ENCODE results near the gene IPMK.
"Not testable (repeated sequence)": the region's sequence is repeated elsewhere in the genome, so short reads cannot be mapped to it uniquely, and the experiment has no call there.

The IPMK gene

DNA sequence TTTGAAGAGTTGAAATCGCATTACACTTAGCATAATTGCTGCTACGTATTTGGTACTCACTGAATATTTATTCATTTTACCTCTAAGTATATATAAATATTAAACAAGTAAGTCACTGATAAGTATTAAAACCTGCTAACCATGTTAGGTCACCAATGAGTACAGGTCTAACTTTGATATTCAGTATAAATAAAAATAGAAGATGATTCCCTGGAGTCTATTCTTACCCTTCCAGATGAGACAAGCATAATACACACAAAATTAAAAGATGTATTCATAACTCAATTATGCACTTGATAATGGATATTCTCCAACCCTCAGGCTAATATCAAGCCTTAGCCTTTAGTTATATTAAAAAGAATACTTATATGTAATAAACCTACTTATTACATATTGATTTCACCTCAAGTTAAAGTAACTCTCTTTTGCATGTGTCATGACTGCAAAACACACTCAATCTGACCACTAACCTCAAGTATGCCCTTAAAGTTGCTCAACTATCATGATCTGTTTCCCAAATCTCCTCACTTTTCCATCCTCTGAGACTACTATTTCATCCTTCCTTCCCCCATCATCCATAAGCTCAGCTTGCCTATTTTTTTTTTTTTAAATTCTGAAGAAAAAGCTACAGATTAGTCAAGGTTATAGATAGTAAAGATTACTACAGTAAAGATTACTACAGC, 46.8 kb downstream of the IPMK start:
- DNase-seq (ENCODE audit: low read depth, low spot score), result no peak

DNA sequence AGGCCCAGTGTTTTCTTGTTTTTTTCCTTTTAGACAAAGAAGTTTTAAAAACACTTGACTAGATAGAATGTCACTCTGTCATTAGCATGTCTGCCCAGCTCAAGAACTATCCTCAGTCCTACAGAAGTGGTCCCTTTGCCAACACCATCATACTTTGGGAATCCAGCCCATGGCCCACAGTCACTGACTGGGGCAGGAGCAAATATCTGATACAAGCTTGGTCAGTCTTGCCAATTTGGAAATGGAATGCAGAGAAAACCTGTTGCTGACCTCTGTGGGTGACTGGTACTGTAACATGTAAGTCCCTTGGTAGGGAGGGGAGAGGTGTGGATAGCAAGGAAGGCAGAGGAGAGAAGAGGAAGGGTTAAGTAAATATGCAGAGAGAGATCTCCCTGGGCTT, 47.8 kb downstream of the IPMK start:
- DNase-seq (ENCODE audit: low read depth, low spot score), result no peak

DNA sequence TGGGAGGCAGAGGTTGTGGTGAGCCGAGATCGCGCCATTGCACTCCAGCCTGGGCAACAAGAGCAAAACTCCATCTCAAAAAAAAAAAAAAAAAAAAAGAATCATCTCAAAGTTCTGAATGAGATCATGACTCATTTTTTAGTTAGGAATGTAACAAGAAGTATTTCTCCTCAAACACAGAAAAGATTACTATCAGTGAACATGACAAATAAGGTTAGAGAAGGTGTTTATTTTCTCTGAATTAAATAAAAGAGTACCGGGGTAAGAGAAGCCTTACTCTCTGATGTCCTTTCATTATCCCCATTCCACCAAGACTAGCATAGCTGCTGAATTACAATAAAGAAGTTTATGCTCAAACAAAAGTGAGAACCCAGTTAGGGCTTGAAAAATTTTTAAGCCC, 50.1 kb downstream of the IPMK start:
- no peak for DNase-seq (ENCODE audit: low read depth, low spot score)

DNA sequence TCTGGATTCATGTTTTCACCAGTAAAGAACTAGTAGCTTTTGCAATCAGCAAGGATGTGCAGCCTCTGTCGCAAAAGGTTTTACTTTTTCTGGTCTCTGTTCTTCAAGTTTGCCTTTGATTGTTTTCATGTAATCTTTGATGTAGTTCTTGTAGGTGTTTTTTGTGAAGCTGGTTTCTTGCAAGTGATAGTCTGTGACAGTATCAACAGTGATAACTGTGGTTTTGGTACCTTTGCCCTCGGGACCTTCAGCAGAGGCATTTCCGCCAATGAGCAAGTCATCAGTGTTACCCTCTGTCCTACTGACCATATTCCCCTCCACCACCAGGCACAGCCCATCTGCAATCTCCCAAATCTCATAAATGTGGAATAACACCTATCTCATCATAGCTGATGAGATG, 55.1 kb downstream of the IPMK start:
- DNase-seq (ENCODE audit: low read depth, low spot score), result no peak

DNA sequence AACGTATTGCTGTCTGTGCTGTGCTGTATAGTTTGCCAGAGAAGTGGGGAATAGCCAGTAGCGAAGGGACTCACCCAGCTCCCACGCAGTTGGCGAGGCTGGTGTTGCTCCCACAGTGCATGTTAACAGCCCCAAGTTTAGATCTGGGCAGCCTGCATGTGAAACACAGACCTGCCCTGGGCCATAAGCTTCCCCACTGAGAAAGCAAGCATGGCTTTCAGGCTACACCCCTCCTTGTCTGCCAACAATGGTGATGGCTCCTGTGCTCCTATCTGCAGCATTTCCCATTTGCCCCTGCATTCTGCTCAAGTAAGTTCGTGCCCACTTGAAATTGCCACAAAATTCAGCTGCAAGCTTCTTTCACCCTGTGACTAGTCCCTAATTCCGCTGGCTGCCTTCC, 57.5 kb downstream of the IPMK start:
- no peak for DNase-seq (ENCODE audit: low read depth, low spot score)

DNA sequence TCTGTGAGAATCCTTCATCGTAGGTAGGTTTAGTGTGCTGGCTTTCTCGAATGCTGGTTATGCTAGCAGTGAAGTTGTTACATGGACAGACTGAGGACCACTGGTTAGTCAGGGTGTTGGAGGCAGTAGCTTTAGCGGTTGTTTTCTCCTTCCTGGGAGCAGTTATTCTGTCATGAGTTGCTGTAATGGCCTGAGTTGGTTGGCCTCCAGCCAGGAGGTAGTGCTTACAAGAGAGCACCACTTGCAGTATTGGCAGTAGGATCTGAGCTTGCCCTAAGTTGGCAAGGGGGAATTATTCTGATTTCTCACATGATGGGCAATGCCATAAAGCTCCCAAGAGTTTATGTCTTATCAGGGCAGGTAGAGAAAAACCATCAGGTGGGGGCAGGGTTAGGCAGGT, 58.0 kb downstream of the IPMK start:
- DNase-seq (ENCODE audit: low read depth, low spot score), result no peak

DNA sequence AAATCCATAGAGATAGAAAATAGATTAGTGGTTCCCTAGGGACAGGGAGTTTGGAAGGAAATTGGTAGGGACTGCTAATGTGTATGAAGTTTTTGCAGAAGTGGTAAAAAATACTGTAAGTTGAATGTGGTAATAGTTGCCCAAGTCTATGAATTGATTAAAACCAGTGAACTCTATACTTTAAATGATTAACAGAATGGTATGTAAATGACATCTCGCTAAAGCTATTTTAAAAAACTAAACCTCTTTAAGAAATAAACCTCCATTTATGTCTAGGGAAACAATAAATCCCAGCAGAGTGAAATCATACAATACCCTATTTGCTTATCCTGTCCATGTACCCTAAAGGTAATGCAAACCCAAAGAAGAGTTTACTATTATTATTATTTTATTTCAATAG, 61.4 kb downstream of the IPMK start:
- no peak for DNase-seq (ENCODE audit: low read depth, low spot score)

DNA sequence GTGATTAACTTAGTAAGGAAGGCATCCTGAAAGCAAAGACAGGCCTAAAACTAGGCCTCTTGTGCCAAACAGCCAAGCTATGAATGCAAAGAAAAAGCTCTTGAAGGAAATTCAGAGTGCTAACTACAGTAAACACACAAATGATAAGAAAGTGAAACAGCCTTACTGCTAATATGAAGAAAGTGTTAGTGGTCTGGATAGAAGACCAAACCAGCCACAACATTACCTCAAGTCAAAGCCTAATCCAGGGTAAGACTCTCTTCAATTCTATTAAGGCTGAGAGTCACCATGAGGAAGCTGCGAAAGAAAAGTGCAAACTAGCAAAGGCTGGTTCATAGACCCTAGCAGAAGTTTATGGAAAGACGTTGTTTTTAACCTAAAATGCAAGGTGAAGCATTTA, 66.0 kb downstream of the IPMK start:
- DNase-seq (ENCODE audit: low read depth, low spot score), result no peak

DNA sequence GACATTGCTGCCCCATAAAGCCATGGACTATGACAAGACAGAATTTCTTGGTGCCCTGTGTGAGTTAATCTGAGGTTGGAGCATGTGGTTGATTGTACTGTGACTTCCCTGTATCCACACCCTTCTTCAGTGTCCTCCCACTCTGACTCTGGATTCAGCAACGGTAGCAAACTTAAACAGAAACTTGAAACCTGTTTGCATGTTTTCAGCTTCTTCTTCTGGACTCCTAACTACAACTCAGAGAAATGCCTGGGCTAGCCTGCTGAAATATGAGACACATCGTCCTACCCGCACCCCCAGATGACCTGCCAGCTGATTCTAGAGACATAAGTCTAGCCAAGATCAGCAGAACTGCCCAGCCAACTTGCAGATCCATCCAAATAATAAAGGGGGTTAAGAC, 78.4 kb downstream of the IPMK start:
- no peak for DNase-seq (ENCODE audit: low read depth, low spot score)

DNA sequence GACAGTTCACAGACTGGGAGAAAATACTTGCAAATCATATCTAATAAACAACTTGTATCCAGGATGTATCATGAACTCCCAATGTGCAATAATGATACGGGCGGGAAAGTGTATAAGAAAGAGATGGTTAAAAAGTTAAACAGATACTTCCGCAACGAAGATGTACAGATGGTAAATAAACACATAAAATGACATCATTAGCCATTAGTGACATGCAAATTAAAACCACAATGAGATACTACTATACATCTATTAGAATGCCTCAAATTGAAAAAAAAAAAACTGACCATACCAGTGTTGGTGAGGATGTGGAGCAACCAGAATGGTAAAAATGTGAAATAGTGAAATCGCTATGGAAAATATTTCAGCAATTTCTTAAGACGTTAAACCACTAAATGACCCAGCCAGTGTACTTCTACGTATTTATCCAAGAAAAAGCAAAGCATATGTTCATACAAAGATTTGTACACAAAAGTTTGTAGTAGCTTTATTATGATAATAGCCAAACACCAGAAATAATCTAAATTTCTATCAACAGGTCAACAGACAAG, 83.5 kb downstream of the IPMK start:
- DNase-seq (ENCODE audit: low read depth, low spot score), result no peak

DNA sequence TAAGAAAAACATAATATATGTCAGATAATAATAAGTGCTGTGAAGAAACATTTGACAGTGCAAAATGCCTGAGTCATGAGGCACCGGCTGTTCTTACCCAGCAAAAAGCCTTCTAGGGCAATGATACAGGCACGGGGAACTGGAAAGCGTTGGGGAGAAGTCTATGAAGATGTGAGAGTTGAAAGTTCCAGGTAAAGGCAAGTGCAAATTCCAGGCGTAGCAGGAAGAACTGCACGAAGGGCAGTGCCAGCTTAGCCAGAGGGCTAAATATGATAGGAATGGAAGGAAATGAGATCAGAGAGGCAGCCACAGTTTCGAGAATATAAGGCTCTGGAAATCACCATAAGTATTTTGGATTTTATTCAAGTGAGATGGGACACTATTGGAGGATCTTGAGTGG, 87.0 kb downstream of the IPMK start:
- no peak for DNase-seq (ENCODE audit: low read depth, low spot score)

DNA sequence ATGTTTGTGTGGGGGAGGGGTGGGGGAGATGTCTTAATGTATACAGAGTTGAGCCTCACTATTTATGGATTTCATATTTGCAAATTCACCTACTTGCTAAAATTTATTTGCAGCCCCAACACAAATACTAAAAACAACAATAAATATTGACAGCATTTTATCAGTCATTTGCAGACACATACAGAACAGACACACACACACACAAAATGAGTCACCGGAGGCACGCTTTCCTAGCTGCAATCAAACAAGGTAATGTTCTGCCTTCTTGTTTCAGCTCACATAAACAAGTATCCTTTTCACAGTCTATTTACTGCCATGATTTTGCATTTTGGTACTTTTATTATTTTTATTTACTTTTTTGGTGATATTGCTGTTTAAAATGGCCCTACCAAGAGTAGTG, 88.5 kb downstream of the IPMK start:
- no peak for DNase-seq (ENCODE audit: low read depth, low spot score)

DNA sequence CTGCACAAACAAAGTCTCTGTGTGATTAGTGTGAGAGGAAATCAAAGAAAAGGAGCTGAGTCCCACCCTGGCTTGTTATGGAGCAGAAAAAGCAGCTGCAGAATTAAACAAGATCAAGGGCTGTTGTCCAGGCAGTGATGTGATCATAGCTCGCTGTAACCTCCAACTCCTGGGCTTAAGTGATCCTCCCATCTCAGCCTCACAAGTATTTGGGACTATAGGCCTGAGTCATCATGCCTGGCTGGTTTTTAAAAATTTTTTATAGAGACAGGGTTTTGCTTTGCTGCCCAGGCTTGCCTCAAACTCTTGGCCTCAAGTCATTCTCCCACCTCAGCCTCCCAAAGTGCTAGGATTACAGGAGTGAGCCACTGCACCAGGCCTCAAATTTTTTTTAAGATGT, 88.9 kb downstream of the IPMK start:
- DNase-seq (ENCODE audit: low read depth, low spot score), result no peak

DNA sequence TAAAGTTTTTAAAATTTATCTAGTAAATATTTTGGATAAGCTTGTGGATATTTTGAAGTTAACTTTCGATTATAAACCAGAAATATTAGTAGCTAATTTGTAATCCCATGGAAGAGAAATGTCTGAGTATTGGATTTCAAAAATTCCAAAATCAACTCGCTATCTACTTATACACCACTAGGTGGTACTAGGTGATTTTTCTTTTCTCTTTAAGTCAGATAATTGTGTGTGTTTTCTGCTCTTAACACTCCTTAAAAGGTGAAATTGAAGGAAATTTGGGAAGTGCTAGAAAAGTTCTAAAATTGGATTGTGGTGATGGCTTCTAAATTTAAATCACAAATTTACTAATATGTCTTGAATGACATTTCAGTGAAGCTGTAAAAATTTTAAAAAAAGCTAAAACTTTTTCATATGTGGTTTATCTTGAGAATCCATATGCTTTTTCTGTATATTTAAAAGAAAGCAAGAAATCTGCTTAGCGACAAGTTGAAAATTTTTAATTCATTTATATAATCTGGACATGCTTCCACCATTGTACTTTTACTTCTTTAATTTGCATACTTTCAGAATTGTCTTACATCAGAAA, 90.2 kb downstream of the IPMK start:
- no peak for DNase-seq (ENCODE audit: low read depth, low spot score)

DNA sequence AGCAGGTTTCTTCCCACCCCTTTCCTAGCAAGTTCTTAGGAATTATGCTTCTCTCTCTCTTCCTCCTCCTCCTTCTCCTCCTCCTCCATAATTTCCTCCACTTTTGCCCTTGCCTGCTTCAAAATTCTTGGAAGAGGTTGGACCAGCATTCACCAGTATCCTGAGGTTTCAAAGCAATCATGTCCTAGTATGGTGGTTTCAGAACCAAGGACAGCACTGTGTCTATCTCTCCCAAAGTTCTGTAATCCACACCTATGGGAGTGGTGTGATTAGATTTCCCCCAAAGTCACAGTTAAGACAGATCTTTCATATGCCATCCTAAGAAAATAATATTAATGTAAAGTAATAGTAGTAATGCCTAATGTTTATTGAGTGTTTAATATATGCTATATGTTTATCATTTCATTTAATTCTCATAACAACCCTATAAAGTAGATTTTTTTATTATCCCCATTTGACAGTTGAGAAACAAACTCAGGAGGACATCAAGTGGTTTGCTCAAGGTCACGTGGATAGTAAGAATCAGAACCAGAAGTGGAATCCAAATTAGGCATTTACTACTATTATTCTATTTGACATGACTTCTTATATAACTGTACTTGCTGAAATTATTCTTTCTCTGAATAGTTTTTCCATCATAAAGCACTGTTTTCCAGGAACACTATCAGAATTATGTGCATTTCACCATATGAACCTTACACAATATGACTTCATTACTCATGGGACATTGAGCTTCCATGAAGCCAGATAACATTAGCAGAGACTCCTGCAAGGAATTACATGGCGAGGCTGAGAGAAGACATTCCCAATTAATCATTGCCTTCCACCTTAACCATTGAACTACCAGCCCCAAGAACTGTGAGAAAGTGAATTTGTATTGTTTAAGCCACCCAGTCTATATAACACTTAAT, 91.4 kb downstream of the IPMK start:
- no peak for DNase-seq (ENCODE audit: low read depth, low spot score)

DNA sequence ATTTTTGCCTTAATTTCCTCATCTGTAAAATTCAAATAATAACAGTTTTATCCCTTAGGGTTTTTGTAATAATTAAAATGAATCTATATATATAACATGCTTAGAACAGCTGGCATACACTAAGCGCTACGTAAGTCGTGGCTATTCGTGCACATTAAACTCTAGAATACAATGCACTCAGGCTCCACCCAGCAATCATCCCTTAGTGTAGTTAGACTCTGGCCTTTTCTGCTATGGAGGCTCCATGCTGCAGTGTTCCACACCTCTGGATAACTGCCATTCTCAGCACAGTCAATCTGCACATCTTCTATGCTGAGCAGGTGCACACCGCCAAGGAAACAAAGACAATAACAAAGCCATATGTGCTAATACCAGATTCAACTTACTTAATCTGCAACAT, 92.9 kb downstream of the IPMK start:
- DNase-seq (ENCODE audit: low read depth, low spot score), result no peak

DNA sequence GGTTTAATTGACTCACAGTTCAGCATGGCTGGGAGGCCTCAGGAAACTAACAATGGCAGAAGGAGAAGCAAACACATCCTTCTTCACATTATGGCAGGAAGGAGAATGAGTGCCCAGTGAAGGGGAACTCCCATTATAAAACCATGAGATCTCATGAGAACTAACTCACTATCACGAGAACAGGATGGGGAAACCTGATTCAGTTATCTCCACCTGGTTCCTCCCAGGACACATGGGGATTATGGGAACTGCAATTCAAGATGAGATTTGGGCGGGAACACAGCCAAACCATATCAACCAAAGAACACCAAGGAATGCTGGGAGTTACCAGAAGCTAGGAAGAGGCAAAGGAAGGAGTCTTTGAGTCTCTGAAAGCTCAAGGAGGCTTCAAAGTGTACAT, 94.3 kb downstream of the IPMK start:
- no peak for DNase-seq (ENCODE audit: low read depth, low spot score)

DNA sequence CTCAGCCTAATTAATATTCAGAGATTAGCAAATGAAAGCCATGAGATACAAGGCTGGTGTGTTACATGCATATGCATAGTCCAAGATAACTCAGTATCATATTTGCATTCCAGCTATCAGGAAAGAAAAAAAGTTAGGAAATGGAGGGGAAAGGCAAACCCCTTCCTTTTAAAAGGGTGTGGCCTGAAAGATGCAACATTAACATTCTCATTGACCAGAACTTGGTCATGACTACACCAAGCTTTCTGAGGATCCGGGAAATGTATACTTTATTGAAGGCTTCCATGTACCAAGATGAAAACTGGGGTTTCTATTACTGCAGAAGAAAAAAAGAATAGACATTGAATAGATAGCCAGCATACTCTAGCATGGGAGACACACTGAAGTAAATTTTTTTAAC, 96.5 kb downstream of the IPMK start:
- DNase-seq (ENCODE audit: low read depth, low spot score), result no peak

DNA sequence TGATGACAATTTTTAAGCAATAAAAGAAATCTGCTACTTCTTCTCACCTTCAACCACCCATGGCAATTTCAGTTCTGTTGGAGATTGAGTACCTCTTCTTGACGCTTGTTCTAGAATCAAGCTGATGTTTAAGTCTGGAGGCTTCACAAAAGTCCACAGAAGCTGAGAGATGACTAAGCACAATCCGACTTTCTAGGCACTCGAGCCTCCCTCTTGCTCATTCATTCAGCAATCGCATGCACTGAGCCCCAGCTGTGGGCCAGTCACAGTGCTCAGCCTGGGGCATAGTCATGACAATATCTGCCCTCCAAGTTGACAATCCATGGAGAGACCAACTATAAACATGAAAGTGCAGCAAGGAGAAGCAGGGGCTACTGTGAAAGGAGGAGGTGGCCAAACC, 103.2 kb downstream of the IPMK start:
- no peak for DNase-seq (ENCODE audit: low read depth, low spot score)

DNA sequence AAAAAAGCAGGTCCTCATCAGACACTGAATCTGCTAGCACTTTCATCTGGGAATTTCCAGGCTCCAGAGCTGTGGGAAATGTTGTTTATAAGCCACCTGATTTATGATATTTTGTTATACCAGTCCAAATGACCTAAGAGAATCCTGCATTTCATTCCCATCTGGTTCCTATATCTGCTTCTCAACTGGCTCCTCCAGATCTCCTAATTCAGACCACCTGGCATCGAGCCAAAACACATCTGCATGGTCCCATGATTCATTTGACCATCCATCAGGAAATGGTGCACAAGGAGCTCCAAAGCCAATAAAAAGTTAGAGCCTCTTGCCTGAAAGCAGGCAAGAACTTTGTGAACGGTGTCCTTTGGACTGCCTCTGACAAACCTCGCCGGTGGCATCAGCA, 108.9 kb downstream of the IPMK start:
- no peak for DNase-seq (ENCODE audit: low read depth, low spot score)

DNA sequence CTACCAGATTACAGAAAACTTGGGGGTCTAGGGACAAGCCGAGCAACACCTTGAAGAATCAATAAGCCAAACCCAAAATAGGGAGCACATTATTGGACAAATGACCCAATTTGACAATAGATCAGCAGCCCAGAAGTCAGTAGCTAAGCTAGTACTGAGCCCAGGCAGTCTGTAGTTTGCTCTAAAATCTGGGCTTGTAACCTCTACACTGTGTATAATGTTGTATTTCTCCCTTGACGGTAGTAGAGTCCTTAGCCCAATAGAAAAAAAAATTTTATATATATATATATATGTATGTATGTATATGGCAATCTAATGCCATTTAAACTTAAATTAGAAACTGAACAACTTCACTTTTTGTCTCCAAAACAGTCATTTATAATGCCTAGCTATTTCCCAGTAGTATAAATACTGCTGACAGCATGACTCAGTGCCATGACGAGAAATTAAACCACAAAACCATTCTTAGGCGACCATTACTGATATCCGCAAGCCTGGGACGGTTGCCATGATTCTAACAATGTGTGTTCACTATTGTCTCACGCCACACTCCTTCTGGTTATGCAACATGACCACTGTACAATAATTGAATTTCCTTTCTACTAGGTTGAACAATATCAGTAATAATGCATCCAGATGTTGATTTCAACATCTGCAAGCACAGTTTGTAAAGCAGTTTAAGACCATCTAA, 110.5 kb downstream of the IPMK start:
- no peak for DNase-seq (ENCODE audit: low read depth, low spot score)

DNA sequence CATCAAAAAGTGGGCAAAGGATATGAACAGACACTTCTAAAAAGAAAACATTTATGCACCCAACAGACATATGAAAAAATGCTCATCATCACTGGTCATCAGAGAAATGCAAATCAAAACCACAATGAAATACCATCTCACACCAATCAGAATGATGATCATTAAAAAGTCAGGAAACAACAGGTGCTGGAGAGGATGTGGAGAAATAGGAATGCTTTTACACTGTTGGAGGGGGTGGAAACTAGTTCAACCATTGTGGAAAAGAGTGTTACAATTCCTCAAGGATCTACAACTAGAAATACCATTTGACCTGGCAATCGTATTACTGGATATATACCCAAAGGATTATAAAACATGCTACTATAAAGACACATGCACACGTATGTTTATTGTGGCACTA, 111.8 kb downstream of the IPMK start:
- DNase-seq (ENCODE audit: low read depth, low spot score), result not testable (repeated sequence)
